ENCODE data around the gene EVX1. TPM values are rescaled to one million over a fixed set of nuclear protein-coding genes. Genes with fewer than 3 reads are reported as not detected.

EVX1 gene
- total RNA-seq, 4 donors from 2014 or later: 1.4 to 17.2 (median 3.4) TPM; not detected in 1

- Histone ChIP-seq H3K9me3 (no peaks in the 10 kb centered on the region), H3K36me3 (no peaks in the 10 kb centered on the region), H3K4me3 (peak overlapping the region in 1 of 4 donors; percentile 45), H3K27me3 (peaks cover 96% of the 10 kb centered on the region), H3K4me1 (peaks cover 2 to 66% (median 41%) of the 10 kb centered on the region in 4 donors), H3K27ac (peak overlapping the region; percentile 75 to 95 (median 79))
- no peak for DNase-seq
- WGBS, 2 donors (ENCODE audit: low coverage in 1 of 2): 49 to 60% methylated on average over 1 to 11 of the region's 11 CpGs
- intact Hi-C loops (cut with DNase I; ENCODE audit: low total_unique reads) (loop anchor here (10.0 kb wide), 1 partner anchor 365 kb away; no protein-coding TSS in a partner anchor), in situ Hi-C loops (cut with MboI; ENCODE audit: low pct_ligation_motif_present in 1 of 4, low pct_unique_long_range_greater_than_20kb in 1 of 4, low sequenced_read_pairs in 3 of 4) (loop anchor here (10.0 to 25.0 kb wide), 7 partner anchors 365 to 802 kb away; no protein-coding TSS in a partner anchor)
- TF ChIP-seq POLR2AphosphoS5 (IDR thresholded peaks at IDR 0.05) (no peak), POLR2A (IDR thresholded peaks at IDR 0.05) (no peak), EP300 (IDR thresholded peaks at IDR 0.05; ENCODE audit: low read depth) (no peak), CTCF (IDR thresholded peaks at IDR 0.05) (no peak)
Measured at GRCh38 chr7:27209933-27210440, 32.6 kb upstream of the EVX1 start.

- peaks cover 94% of the 10 kb centered on the region for H3K27me3 ChIP-seq
- no peaks in the 10 kb centered on the region for H3K9me3 ChIP-seq
- peak overlapping the region; percentile 75 to 95 (median 79) for H3K27ac ChIP-seq
- peak; percentile 82 for DNase-seq
- intact Hi-C loops (cut with DNase I; ENCODE audit: low total_unique reads): no loop called here
- H3K4me3 ChIP-seq: peak overlapping the region in 3 of 4 donors; percentile 16 to 45 (median 23)
- TF ChIP-seq POLR2A (IDR thresholded peaks at IDR 0.05) (peak; percentile 55), CTCF (IDR thresholded peaks at IDR 0.05) (peak; percentile 77 to 97 (median 88)), POLR2AphosphoS5 (IDR thresholded peaks at IDR 0.05) (peak in 2 of 3 donors; percentile 12 to 32), EP300 (IDR thresholded peaks at IDR 0.05; ENCODE audit: low read depth) (no peak)
- in situ Hi-C loops (cut with MboI; ENCODE audit: low pct_ligation_motif_present in 1 of 4, low pct_unique_long_range_greater_than_20kb in 1 of 4, low sequenced_read_pairs in 3 of 4): loop anchor here (10.0 to 25.0 kb wide), 6 partner anchors 377 to 802 kb away; no protein-coding TSS in a partner anchor
- no peaks in the 10 kb centered on the region for H3K36me3 ChIP-seq
- peaks cover 0 to 60% (median 36%) of the 10 kb centered on the region in 4 donors for H3K4me1 ChIP-seq
- WGBS, 2 donors (ENCODE audit: low coverage in 1 of 2): 11% methylated on average over 32 of the region's 32 CpGs; no CpG with 5 or more reads in 1 of the 2 donors
Measured at GRCh38 chr7:27210441-27211083, 32.0 kb upstream of the EVX1 start.

GRCh38 chr7:27211084-27211446, 31.5 kb upstream of the EVX1 start:
- H3K9me3 ChIP-seq: no peaks in the 10 kb centered on the region
- peak overlapping the region in 1 of 4 donors; percentile 45 for H3K4me3 ChIP-seq
- no peaks in the 10 kb centered on the region for H3K36me3 ChIP-seq
- TF ChIP-seq POLR2AphosphoS5 (IDR thresholded peaks at IDR 0.05): no peak
- no peak for TF ChIP-seq EP300 (IDR thresholded peaks at IDR 0.05; ENCODE audit: low read depth)
- no peak for TF ChIP-seq CTCF (IDR thresholded peaks at IDR 0.05)
- no peak for TF ChIP-seq POLR2A (IDR thresholded peaks at IDR 0.05)
- H3K27me3 ChIP-seq: peaks cover 89% of the 10 kb centered on the region
- H3K4me1 ChIP-seq: peaks cover 0 to 59% (median 34%) of the 10 kb centered on the region in 4 donors
- DNase-seq: no peak
- peak overlapping the region; percentile 75 to 95 (median 79) for H3K27ac ChIP-seq
- intact Hi-C loops (cut with DNase I; ENCODE audit: low total_unique reads) (no loop called here), in situ Hi-C loops (cut with MboI; ENCODE audit: low pct_ligation_motif_present in 1 of 4, low pct_unique_long_range_greater_than_20kb in 1 of 4, low sequenced_read_pairs in 3 of 4) (loop anchor here (10.0 to 25.0 kb wide), 6 partner anchors 376 to 801 kb away; no protein-coding TSS in a partner anchor)
- 100% methylated on average over 1 of the region's 1 CpG; no CpG with 5 or more reads in 1 of the 2 donors for WGBS, 2 donors (ENCODE audit: low coverage in 1 of 2)

- H3K9me3 ChIP-seq: no peaks in the 10 kb centered on the region
- DNase-seq: no peak
- H3K27me3 ChIP-seq: peaks cover 82% of the 10 kb centered on the region
- in situ Hi-C loops (cut with MboI; ENCODE audit: low pct_ligation_motif_present in 1 of 4, low pct_unique_long_range_greater_than_20kb in 1 of 4, low sequenced_read_pairs in 3 of 4) (loop anchor here (10.0 to 25.0 kb wide), 6 partner anchors 376 to 801 kb away; no protein-coding TSS in a partner anchor), intact Hi-C loops (cut with DNase I; ENCODE audit: low total_unique reads) (no loop called here)
- whole genome bisulfite sequencing, 2 donors (ENCODE audit: low coverage in 1 of 2): 63 to 86% methylated on average over 1 to 3 of the region's 3 CpGs
- H3K4me1 ChIP-seq: peaks cover 0 to 59% (median 33%) of the 10 kb centered on the region in 4 donors
- TF ChIP-seq POLR2A (IDR thresholded peaks at IDR 0.05): no peak
- no peak for TF ChIP-seq CTCF (IDR thresholded peaks at IDR 0.05)
- no peak for TF ChIP-seq EP300 (IDR thresholded peaks at IDR 0.05; ENCODE audit: low read depth)
- TF ChIP-seq POLR2AphosphoS5 (IDR thresholded peaks at IDR 0.05): no peak
- H3K27ac ChIP-seq: peak overlapping the region in 1 of 4 donors; percentile 95
- no peak overlapping the region for H3K4me3 ChIP-seq
- no peaks in the 10 kb centered on the region for H3K36me3 ChIP-seq
Measured at GRCh38 chr7:27211764-27212204, 30.8 kb upstream of the EVX1 start.

All from transverse colon (tissue), 4 donors.